GM21737 (cell line): Measurements from ENCODE around the gene PNPLA8.
"Not testable (repeated sequence)": the region's sequence is repeated elsewhere in the genome, so short reads cannot be mapped to it uniquely, and the experiment has no call there.

ENCODE experiments used
- ATAC-seq: cut with Tn5 transposase; IDR thresholded peaks from one replicate; pipeline ENCODE4 v1.9.1; 2021; ENCODE audit warnings: mild to moderate bottlenecking, moderate library complexity; ENCODE audit not compliant: unreplicated experiment

PNPLA8 gene

DNA sequence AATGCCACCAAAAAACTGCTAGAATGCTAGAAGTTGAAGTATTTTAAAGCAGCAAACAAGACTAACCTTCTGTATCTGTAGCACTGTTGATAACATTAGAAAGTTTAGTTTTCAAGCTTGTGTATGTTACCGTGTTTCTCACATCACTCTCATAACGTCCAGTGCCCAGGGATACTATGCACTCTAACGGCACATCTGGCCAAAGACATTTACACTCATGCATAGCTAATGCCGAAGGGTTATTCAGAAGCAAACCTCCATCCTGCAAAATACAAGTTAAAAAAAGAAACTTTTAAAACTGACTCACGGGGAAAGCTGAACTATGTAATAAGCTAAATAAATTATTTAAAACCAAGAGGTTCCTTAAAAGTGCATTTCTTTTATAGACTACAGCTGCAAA is 46.8 kb downstream of the PNPLA8 start:
- ATAC-seq, result no peak

DNA sequence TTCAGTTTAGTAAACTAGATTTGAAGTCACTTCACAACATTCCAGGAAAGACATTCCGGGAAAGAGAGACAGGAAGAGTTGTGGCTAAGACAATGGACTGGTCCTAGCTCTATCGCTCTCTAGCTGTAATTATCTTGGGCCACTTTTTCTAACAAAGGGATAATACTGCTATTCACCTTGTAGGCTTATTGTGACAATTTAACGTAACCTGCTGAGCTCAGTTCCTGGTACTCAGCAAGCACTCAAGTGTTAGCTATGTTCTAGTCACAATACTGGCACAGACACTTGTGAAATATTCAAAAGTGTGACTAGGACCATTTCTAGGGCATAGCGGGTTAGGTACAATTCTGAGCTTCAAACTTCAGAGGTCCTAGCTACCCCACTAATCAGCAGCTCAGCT is 57.7 kb downstream of the PNPLA8 start:
- no peak for ATAC-seq

- no peak for ATAC-seq
Observed at GRCh38 chr7:108467391-108467790, 58.5 kb downstream of the PNPLA8 start.

DNA sequence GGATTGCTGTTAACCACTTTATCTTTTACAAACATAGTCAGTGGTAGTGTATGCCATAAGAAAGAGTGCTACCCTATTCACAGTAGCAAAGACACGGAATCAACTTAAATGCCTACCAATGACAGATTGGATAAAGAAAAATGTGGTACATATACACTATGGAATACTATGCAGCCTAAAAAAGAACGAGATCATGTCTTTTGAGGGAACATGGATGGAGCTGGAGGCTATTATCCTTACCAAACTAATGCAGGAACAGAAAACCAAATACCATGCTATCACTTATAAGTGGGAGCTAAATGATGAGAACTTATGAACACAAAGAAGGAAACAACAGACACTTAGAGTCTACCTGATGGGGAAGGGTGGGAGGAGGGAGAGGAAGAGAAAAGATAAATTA is 59.6 kb downstream of the PNPLA8 start:
- not testable (repeated sequence) for ATAC-seq

DNA sequence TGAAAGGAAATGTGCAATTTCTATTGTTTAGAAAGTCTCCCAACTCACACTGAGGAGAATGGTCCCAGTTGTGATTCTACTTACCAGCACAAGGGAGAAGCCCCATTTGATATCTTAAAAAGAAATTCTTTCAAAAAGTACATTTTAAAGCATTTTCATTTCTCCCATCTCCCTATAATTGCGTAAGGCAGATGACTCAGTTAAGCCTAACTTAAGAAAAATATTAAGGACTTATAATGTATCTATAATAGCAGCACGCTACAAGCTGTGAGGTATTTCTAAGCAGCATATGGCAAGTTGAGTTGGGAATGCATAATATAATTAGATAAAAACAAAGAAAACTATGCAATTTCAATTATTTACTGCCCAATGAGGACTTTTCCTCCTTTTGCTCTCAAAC is 61.2 kb downstream of the PNPLA8 start:
- no peak for ATAC-seq

DNA sequence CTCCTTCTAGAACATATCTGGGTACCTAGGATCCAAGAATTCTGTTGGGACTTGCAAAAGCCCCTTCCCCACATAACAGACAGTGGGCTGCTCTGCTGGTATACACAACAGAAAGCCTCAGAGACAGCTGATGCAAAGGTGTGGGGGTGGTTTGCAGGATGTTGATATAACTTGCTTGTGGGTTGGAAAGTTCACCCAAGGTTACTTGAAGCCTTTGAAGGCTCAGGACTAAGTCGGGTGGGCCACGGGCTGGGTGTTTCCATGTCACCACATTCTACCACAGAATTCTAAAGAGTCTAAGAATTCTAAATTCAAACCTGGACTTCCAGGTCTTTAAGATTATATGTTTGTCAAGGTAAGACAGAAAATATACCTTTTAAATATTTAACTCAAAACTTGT is 62.3 kb downstream of the PNPLA8 start:
- ATAC-seq, result no peak

DNA sequence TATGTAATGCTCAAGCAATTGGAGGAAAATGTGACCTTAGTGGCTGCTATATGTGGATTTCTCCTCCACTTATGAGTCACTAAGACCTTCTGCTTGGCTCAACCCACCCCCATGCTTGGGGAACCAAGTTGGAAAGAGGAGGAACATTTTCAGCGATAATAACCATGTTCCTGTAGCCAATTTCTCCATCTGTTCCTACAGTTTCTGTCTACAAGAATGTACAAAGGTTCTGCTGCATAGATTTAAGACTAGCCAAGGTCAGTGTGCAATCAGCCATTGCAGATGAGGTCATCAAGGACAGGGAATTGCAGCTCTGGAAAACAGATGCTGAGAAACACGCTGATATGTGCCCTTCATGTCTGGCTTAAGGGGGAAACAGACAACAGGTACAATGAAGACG is 64.1 kb downstream of the PNPLA8 start:
- no peak for ATAC-seq

DNA sequence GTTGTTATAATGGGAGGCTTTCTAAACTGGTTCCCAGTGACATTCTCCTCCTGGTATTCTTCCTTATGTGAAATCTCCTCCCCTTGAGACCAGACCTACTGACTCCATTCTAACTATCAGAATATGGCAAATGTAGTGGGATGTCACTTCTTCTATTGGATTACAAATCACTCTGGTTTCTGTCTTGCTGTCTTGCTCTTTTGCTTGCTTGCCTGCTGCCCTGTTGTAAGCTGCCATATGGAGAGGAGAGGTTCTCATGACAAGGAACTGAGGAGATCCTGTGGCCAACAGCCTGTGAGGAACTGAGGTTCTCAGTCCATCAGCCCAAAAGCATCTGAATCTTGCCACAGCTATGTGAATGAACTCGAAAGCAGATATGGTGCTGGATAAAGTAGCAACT is 65.0 kb downstream of the PNPLA8 start:
- no peak for ATAC-seq

DNA sequence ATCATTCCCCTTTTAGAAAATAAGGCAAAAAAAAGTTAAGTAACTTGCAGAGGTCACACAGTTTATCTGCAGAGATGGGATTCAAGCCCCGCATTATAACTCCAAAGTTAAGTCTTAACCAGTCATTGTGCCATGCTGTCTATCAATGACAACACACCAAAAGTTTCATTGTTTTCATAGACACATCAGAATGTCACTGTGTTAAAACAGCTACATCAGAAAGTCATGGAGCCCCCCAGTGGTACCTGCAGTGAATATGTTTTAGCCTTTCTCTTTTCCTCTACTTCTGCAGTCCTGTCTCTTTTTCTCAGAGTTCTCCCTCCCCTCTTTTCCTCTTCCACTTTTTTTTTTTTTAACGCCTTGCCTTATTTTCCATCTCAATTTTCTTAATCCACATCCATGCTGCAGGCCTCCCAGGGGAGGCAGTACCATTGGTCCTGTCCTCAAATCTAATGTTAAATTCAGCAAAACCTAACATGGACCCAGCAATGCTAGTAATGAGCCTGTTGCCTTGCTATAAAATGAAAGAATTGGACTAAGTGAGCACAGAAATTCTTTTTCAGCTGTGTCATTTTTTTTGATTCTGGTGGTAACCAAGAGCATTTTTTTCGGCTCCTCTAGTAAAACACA is 65.9 kb downstream of the PNPLA8 start:
- no peak for ATAC-seq

DNA sequence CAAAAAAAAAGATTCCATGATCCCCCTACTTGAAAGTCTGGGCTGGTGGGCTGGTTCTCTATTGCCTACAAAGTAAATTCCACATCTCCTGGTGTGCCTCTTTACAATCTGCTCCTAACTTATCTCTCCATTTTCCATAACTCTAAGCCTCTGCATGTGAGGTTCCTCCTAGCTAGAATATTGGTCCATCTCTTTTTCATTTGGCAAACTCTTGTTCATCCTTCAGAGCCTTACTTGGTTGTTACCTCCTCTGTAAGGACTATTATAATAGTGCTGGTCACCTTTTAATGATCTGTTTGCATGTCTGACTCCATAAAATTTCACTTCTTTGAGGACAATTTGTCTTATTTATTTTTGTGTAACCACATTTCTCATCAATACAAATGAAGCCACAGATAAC is 68.1 kb downstream of the PNPLA8 start:
- ATAC-seq, result no peak

DNA sequence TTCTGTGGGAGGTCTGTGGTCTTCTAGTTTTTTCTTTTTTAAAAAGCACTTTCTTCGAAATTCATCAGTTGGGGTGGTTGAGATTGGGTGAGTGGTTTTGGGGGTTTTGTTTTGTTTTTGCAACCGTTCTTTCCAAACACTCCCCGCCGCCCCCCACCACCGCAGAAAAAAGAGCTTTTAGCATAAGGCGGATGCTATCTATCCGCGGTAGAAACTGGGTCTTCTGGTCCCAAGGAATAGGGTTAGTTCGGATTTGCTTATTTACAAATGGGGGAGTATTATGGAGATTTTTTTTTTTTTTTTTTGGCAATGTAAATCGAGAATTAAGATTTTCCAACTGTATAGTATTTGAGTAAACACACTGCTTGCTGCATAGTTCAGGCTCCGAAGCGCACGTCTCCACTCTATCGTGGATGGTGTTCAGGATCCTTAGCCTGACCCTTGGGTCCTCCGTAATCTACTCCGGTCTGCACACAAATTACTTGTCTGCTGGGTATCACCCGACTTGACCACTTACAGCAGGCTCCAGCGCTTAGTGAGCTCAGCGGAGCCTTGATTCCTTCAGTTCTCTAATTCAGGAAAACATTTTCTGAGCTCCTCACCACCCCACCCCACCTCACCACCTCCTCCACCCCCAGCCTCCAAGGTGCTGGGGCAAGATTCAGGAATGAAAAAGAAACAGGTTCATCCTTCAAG is 68.9 kb downstream of the PNPLA8 start:
- no peak for ATAC-seq

DNA sequence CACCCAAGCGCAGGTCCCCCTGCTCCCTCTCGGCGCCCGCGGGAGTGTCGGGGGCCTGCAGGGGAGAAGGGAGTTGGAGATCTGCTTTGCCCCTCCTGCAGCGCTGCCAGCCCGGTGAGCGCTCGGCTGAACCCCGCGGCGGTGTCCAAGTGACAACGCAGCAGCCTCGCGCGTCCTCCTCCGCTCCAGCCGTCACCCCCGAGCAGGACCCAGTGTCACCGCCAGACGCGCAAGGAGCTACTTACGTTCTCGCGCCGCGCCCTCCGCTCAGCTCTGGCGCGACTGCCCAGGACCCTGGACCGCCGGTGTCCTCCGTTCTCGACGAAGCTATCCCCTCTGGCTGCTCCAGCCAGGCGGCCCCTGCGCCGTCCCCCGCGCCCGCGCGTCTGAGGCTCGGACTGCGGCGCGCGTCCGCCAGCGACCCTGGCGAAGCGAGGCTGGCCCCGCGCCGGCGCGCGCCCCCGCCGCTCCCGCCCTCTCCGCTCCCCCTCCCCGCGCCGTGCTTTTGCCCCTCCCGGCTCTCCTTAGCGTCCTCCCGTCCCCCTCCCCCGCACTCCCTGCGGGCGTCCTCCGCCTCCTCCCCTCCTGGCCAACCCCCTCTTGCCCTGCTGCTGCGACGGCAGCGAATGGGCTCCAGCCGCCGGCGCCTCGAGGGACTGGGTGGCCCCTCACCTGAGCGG is 69.8 kb downstream of the PNPLA8 start, which contains the start of gene NRCAM:
Gene NRCAM (minus strand): TSS at position 439 of the 680 bp plus-strand sequence. CDS start 216,372 bp downstream, outside the sequence.
- ATAC-seq, result no peak

DNA sequence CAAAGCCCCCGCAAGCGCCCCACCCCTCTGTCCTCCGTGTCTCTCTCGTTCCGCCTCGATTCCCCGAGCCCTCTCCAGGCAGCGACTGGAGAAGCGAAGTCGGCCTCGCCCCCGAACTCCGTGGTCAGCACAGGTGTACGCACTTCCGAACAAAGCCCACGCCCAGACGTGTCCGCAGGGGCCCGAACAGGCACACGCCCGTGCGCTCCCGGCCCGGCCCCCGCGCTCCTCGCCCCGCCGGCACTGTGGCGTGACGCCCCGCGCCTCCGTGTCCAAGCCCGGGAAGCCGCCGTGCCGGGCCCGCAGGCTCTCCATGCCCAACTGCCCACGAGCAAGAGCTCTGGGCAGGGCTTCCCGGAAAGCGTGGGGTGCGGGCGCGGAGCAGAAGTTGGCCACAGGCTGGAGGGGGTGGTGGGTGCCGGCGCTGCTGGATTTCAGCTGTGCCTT is 70.4 kb downstream of the PNPLA8 start:
- ATAC-seq, result no peak

GRCh38 chr7:108454674-108455550 is 71.0 kb downstream of the PNPLA8 start:
- ATAC-seq, result no peak

DNA sequence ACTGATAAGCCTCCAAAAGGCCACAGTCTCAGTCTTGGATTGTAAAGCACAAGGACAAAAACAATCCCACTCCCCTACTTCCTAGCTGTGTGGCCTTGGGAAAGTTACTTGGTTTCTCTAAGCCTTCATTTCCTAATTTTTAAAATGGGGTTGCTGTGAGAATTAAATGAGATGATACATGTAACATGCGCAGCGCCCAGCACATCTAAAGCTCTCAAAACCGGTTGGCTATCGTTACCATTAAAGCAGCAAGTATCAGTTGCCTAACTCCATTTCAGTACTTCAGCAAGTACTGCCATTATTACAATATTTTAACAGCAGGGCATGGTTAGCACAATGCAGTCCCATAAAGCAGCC is 71.6 kb downstream of the PNPLA8 start:
- no peak for ATAC-seq

DNA sequence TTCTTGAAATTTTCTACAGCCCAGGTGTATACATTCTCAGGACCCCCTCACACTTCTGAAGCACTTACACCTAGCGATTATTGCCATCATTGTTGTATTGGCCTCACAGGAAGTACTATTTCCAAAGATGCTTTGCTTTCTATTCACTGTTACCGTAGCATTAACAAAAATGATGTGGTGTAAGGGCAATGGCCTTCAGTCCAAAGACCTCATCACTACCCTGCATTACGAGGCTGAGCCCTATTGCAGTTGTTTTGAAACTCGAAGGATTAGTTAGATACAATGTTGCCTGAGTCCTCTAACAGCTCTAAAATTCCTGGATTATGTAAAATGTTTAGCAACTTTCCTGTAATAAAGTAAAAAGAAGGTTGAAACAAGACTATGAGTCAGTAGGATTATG is 72.6 kb downstream of the PNPLA8 start:
- no peak for ATAC-seq

DNA sequence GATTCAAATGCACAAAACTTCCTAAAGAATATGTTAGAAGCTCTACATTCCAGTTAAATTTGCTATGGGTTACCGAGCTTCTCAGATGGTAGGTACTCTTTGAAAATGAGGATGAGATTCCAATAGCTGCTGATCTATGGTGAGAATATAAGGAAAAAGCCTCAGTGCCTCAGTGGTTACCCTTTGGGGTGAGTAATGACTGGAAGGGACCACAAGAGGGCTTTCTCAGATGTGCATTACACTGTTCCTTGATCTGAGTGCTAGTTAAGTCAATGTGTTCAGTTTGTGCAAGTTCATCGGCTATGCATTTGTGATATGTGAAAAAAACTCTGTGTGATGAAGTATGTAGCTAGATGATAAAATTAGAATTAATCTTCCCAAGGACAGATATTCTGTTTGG is 73.2 kb downstream of the PNPLA8 start:
- ATAC-seq, result no peak

DNA sequence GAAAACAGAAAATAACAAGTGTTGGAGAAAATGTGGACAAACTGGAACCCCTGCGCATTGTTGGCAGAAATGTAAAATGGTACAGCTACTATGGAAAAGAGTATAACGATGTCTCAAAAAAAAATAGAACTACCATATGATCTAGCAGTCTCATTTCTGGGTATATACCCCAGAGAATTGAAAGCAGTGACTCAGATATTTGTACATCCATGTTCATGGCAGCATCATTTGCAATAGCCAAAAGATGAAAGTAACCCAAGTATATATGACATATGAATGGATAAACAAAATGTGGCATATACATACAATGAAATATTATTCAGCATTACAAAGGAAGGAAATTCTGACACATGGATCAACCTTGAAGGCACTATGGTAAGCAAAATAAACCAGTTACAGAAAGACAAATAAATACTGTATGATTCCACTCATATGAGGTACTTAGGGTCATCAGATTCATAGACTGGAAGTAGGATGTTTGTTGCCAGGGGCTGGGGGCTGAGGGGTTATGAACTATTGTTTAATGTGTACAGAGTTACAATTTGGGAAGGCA is 74.6 kb downstream of the PNPLA8 start:
- ATAC-seq, result no peak

- no peak for ATAC-seq
Observed at GRCh38 chr7:108450160-108450559, 75.8 kb downstream of the PNPLA8 start.

GRCh38 chr7:108449521-108449920 is 76.4 kb downstream of the PNPLA8 start:
- ATAC-seq, result no peak
